B cell (primary cell): Measurements from ENCODE around the gene DAB1. TPM values are rescaled to one million over a fixed set of nuclear protein-coding genes. Genes with fewer than 3 reads are reported as not detected.

Experiments
- ATAC-seq: fragments of 200-7000 bp; cut with Tn5 transposase; one replicate; pipeline ENCODE4 v1.10.0; 2021; ENCODE audit warnings: low read depth, mild to moderate bottlenecking, moderate number of reproducible peaks, moderate library complexity
- CTCF ChIA-PET: fragments of 350-600 bp; sonication (Branson Sonifier 250); formaldehyde crosslinking; loops from one replicate; lab custom pipeline; 2021; ENCODE audit warnings: antibody characterized with exemption, inconsistent platforms; lab: Charles Lee
- POLR2A ChIA-PET: fragments of 350-600 bp; sonication (Branson Sonifier 250); formaldehyde crosslinking; loops from one replicate; lab custom pipeline; 2021; ENCODE audit warnings: antibody characterized with exemption; lab: Charles Lee
- DNase-seq: peaks from one replicate; pipeline ENCODE4 v3.0.0; 2013
- H2AFZ ChIP-seq: 2 replicates; pipeline ENCODE4 v1.6.1; 2012; ENCODE audit warnings: mild to moderate bottlenecking, low read depth, low read length; ENCODE audit not compliant: insufficient read depth, poor library complexity, severe bottlenecking
- H3K27ac ChIP-seq, 2 donors: 1 replicate in 1 of 2; 2 replicates in 1 of 2; pipeline ENCODE4 v1.5.1; 2012 to 2013; ENCODE audit warnings: low read length in 2 of 2, mild to moderate bottlenecking in 2 of 2, moderate library complexity in 1 of 2
- H3K27me3 ChIP-seq, 4 experiments: fragments of 200-600 bp in 1 of 4; sonication (generic) in 1 of 4; replicated peaks in 1 of 4; 1 replicate in 2 of 4; 2 replicates in 2 of 4; pipeline versions ENCODE4 v1.6.1 to v1.7.0; 2013 to 2016; ENCODE audit warnings: low read length in 3 of 4, mild to moderate bottlenecking in 2 of 4, mixed read lengths in 1 of 4, moderate library complexity in 1 of 4; ENCODE audit not compliant: insufficient read depth in 4 of 4, control insufficient read depth in 3 of 4; ENCODE audit errors: control extremely low read depth in 1 of 4
- H3K36me3 ChIP-seq, 2 experiments: replicated peaks in 1 of 2; 1 replicate in 1 of 2; 2 replicates in 1 of 2; pipeline versions ENCODE4 v1.6.1 to v1.7.1; 2013; ENCODE audit warnings: low read length in 1 of 2; ENCODE audit not compliant: insufficient read depth in 2 of 2, control insufficient read depth in 1 of 2; ENCODE audit errors: control extremely low read depth in 1 of 2, extremely low read depth in 1 of 2
- H3K4me1 ChIP-seq, 2 donors: fragments of 200-600 bp in 1 of 2; sonication (generic) in 1 of 2; 1 replicate in 1 of 2; 2 replicates in 1 of 2; pipeline versions ENCODE4 v1.5.1 to v1.6.1; 2013 to 2017; ENCODE audit warnings: low read length in 2 of 2; ENCODE audit not compliant: control insufficient read depth in 2 of 2, insufficient read depth in 2 of 2
- H3K4me2 ChIP-seq: replicated peaks from 2 replicates; pipeline ENCODE3; 2012; ENCODE audit warnings: mild to moderate bottlenecking, low read depth, low read length; ENCODE audit not compliant: poor library complexity, severe bottlenecking
- H3K4me3 ChIP-seq, 5 experiments: fragments of 200-600 bp in 1 of 5; sonication (generic) in 1 of 5; 1 replicate in 3 of 5; 2 replicates in 2 of 5; pipeline versions ENCODE4 v1.5.1 to v1.7.0; 2011 to 2016; ENCODE audit warnings: low read length in 4 of 5, mild to moderate bottlenecking in 4 of 5, low read depth in 2 of 5, control low read depth in 1 of 5, moderate library complexity in 1 of 5; ENCODE audit not compliant: insufficient read depth in 1 of 5; ENCODE audit errors: control extremely low read depth in 1 of 5, extremely low read depth in 1 of 5
- H3K79me2 ChIP-seq: fragments of 200-600 bp; sonication (generic); one replicate; pipeline ENCODE4 v1.6.0; 2016; ENCODE audit warnings: low read length; ENCODE audit not compliant: control insufficient read depth, insufficient read depth
- H3K9ac ChIP-seq: fragments of 200-600 bp; sonication (generic); 2 replicates; pipeline ENCODE4 v1.6.1; 2017; ENCODE audit warnings: mild to moderate bottlenecking, low read length, moderate library complexity
- H3K9me3 ChIP-seq, 3 donors: one replicate each; pipeline versions ENCODE4 v1.6.1 to v1.7.1; 2013; ENCODE audit warnings: low read length in 2 of 3; ENCODE audit not compliant: control insufficient read depth in 2 of 3, insufficient read depth in 1 of 3; ENCODE audit errors: control extremely low read depth in 1 of 3
- H4K20me1 ChIP-seq: 2 replicates; pipeline ENCODE4 v1.6.0; 2012; ENCODE audit warnings: mild to moderate bottlenecking, low read length; ENCODE audit not compliant: insufficient read depth, control insufficient read depth, poor library complexity, severe bottlenecking
- H3K27ac Mint-ChIP-seq: one replicate; pipeline ENCODE4 v1.8.0; 2021; ENCODE audit warnings: mixed read lengths
- H3K27me3 Mint-ChIP-seq: one replicate; pipeline ENCODE4 v1.8.0; 2021; ENCODE audit warnings: mixed read lengths
- H3K4me1 Mint-ChIP-seq: one replicate; pipeline ENCODE4 v1.8.0; 2021; ENCODE audit warnings: mixed read lengths
- H3K4me3 Mint-ChIP-seq: one replicate; pipeline ENCODE4 v1.8.0; 2021; ENCODE audit warnings: mixed read lengths
- H3K9me3 Mint-ChIP-seq: one replicate; pipeline ENCODE4 v1.8.0; 2022; ENCODE audit warnings: mixed read lengths; ENCODE audit not compliant: insufficient read depth
- EZH2 ChIP-seq: IDR thresholded peaks from 2 replicates; pipeline ENCODE4 v1.6.1; 2012; ENCODE audit warnings: borderline replicate concordance, low read depth, mild to moderate bottlenecking, moderate library complexity, low read length; ENCODE audit not compliant: insufficient read depth, poor library complexity, severe bottlenecking
- WGBS: methylation state at CpG from one replicate; pipeline ENCODE4 v1.1.5; 2013; ENCODE audit warnings: missing lambda C conversion rate; ENCODE audit not compliant: insufficient coverage; 5-methylcytosine and 5-hydroxymethylcytosine counted together
- intact Hi-C: fragments of 100-400 bp; cut with micrococcal nuclease; formaldehyde crosslinking; loops from one replicate; pipeline ENCODE4 v1.10.0; 2022
- polyA plus RNA-seq: library from polyadenylated mRNA; depleted of rRNA; stranded (reverse); fragments of >200 nt; gene quantifications from 2 replicates; pipeline ENCODE4 v1.2.3, GENCODE V29; 2012
- total RNA-seq, 2 donors: library from RNA; stranded (reverse); fragments of 120-200 nt in 1 of 2; gene quantifications; 1 replicate in 1 of 2; 2 replicates in 1 of 2; pipeline versions ENCODE4 v1.2.3 to v1.2.4, GENCODE V29; 2013 to 2022
- TF ChIP-seq, protein P1 (sequence below): fragments of 200-600 bp; IDR thresholded peaks from one replicate; pipeline ENCODE4 v1.8.0; 2022; ENCODE audit warnings: antibody characterized with exemption, mild to moderate bottlenecking

DAB1 gene
- total and polyA plus RNA-seq, 2 donors (not counting 1 experiment from before 2014, with no cell fraction given) = not detected

DNA sequence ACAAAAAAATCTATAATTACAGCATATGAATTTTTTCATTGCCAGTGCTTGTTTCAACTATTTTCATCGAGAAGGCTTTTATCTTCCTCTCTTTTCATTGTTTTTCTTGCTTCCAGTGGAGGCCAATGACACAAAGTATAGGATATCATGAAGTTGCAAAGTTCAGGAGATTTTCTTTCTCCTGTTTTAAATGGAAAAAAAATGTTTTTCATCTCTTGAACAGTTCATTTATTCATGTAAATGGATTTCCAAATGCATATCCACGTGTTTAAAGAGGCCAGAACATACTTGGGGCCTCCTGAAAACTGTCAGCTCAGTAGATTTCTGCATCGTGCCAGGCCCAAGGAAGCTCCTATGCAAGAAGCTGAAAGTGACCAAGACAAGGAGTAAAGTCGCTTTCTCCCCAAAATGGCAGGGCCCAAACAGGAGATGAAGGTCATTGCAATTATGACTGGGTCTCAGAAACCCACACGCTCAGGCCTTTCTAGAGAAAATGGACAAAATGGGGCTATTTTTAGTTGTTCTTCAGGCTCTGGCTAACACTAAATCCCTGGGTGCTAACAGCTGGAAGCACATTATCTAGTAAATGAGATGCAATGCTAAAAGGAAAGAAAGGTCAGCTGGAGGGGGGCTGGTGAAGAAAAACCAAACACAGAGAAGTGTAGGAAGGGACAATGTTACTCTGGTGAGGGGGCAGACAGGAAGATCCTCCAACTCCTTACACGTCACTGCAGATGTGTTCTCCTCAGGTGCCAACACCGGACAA, 321.1 kb downstream of the DAB1 start:
- TF ChIP-seq EZH2 = no peak
- TF ChIP-seq, protein P1, sequence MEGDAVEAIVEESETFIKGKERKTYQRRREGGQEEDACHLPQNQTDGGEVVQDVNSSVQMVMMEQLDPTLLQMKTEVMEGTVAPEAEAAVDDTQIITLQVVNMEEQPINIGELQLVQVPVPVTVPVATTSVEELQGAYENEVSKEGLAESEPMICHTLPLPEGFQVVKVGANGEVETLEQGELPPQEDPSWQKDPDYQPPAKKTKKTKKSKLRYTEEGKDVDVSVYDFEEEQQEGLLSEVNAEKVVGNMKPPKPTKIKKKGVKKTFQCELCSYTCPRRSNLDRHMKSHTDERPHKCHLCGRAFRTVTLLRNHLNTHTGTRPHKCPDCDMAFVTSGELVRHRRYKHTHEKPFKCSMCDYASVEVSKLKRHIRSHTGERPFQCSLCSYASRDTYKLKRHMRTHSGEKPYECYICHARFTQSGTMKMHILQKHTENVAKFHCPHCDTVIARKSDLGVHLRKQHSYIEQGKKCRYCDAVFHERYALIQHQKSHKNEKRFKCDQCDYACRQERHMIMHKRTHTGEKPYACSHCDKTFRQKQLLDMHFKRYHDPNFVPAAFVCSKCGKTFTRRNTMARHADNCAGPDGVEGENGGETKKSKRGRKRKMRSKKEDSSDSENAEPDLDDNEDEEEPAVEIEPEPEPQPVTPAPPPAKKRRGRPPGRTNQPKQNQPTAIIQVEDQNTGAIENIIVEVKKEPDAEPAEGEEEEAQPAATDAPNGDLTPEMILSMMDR = no peak
- Mint-ChIP-seq H3K27me3 (peaks cover 3% of the 10 kb centered on the region), H3K9me3 (no peaks in the 10 kb centered on the region), H3K4me3 (no peak overlapping the region), H3K27ac (no peak overlapping the region), H3K4me1 (no peaks in the 10 kb centered on the region)
- H4K20me1 ChIP-seq = no peaks in the 10 kb centered on the region
- CTCF ChIA-PET = no interaction called here
- no peaks in the 10 kb centered on the region for H3K79me2 ChIP-seq
- H3K36me3 ChIP-seq = no peaks in the 10 kb centered on the region
- no peak overlapping the region for H2AFZ ChIP-seq
- no peak overlapping the region for H3K4me3 ChIP-seq
- no peaks in the 10 kb centered on the region for H3K27me3 ChIP-seq
- ATAC-seq = no peak
- no peak overlapping the region for H3K9ac ChIP-seq
- H3K4me2 ChIP-seq = no peak overlapping the region
- POLR2A ChIA-PET = no interaction called here
- WGBS = 90% methylated on average over 5 of the region's 7 CpGs
- no peak overlapping the region for H3K27ac ChIP-seq
- no peaks in the 10 kb centered on the region for H3K4me1 ChIP-seq
- intact Hi-C loops = no loop called here
- H3K9me3 ChIP-seq = no peaks in the 10 kb centered on the region
- DNase-seq = no peak

- no peaks in the 10 kb centered on the region for H3K36me3 ChIP-seq
- Mint-ChIP-seq H3K27ac (no peak overlapping the region), H3K4me3 (no peak overlapping the region), H3K27me3 (peaks cover 3% of the 10 kb centered on the region), H3K4me1 (no peaks in the 10 kb centered on the region), H3K9me3 (no peaks in the 10 kb centered on the region)
- WGBS = 80% methylated on average over 1 of the region's 1 CpG
- H3K4me1 ChIP-seq = no peaks in the 10 kb centered on the region
- no peak overlapping the region for H3K4me2 ChIP-seq
- no peaks in the 10 kb centered on the region for H3K27me3 ChIP-seq
- H3K9ac ChIP-seq = no peak overlapping the region
- H2AFZ ChIP-seq = no peak overlapping the region
- no peak overlapping the region for H3K4me3 ChIP-seq
- CTCF ChIA-PET = interaction anchor here (0.6 kb wide), 1 partner anchor 190 kb away, joined by 3 read pairs; no protein-coding TSS in a partner anchor
- no peaks in the 10 kb centered on the region for H4K20me1 ChIP-seq
- intact Hi-C loops = no loop called here
- TF ChIP-seq EZH2 = no peak
- POLR2A ChIA-PET = no interaction called here
- no peaks in the 10 kb centered on the region for H3K9me3 ChIP-seq
- DNase-seq (no peak), ATAC-seq (no peak)
- H3K79me2 ChIP-seq = no peaks in the 10 kb centered on the region
- H3K27ac ChIP-seq = no peak overlapping the region
These were observed 322.7 kb downstream of the DAB1 start for GRCh38 chr1:57101209-57101608.
